Activated T-helper 2 cell treated with anti-CD3 and anti-CD28 coated beads, Interferon-gamma antibody, Interleukin-2, Interleukin-4, amounts not matched to agents 10 μg/mL and 5 μg/mL and 100 μg/mL, durations not matched to agents 14 hours and 24 hours and 36 hours (primary cell): Measurements from ENCODE around the gene TGM5. TPM values are rescaled to one million over a fixed set of nuclear protein-coding genes. Genes with fewer than 3 reads are reported as not detected.

ENCODE experiments used
- DNase-seq: peaks from one replicate; pipeline ENCODE4 v3.0.0; 2021; ENCODE audit warnings: low spot score
- H3K27ac Mint-ChIP-seq: one replicate; pipeline ENCODE4 v1.8.0; 2021; ENCODE audit warnings: mixed read lengths
- H3K27me3 Mint-ChIP-seq: one replicate; pipeline ENCODE4 v1.8.0; 2021; ENCODE audit warnings: low read depth, mixed read lengths
- H3K36me3 Mint-ChIP-seq: one replicate; pipeline ENCODE4 v1.8.0; 2021; ENCODE audit warnings: low read depth, mixed read lengths
- H3K4me1 Mint-ChIP-seq: one replicate; pipeline ENCODE4 v1.8.0; 2021; ENCODE audit warnings: low read depth, mixed read lengths
- H3K4me3 Mint-ChIP-seq: one replicate; pipeline ENCODE4 v1.8.0; 2021; ENCODE audit warnings: low read depth, mild to moderate bottlenecking, moderate library complexity, mixed read lengths
- H3K9me3 Mint-ChIP-seq: one replicate; pipeline ENCODE4 v1.8.0; 2021; ENCODE audit warnings: mixed read lengths
- intact Hi-C: fragments of 100-400 bp; cut with micrococcal nuclease; formaldehyde crosslinking; loops from one replicate; pipeline ENCODE4 v1.15.1; 2023
- total RNA-seq: library from RNA; stranded (reverse); gene quantifications from 2 replicates; pipeline ENCODE4 v1.2.3, GENCODE V29; 2022

TGM5 gene
- total RNA-seq, 1 donor from 2014 or later, result 0.09 TPM

GRCh38 chr15:43215961-43216360 is 50.8 kb downstream of the TGM5 start:
- no peak for DNase-seq
- Mint-ChIP-seq H3K4me1 (no peaks in the 10 kb centered on the region), H3K36me3 (no peaks in the 10 kb centered on the region), H3K27me3 (peaks cover 4% of the 10 kb centered on the region), H3K4me3 (no peak overlapping the region), H3K27ac (no peak overlapping the region), H3K9me3 (peaks cover 4% of the 10 kb centered on the region)
- intact Hi-C loops, result no loop called here

DNA sequence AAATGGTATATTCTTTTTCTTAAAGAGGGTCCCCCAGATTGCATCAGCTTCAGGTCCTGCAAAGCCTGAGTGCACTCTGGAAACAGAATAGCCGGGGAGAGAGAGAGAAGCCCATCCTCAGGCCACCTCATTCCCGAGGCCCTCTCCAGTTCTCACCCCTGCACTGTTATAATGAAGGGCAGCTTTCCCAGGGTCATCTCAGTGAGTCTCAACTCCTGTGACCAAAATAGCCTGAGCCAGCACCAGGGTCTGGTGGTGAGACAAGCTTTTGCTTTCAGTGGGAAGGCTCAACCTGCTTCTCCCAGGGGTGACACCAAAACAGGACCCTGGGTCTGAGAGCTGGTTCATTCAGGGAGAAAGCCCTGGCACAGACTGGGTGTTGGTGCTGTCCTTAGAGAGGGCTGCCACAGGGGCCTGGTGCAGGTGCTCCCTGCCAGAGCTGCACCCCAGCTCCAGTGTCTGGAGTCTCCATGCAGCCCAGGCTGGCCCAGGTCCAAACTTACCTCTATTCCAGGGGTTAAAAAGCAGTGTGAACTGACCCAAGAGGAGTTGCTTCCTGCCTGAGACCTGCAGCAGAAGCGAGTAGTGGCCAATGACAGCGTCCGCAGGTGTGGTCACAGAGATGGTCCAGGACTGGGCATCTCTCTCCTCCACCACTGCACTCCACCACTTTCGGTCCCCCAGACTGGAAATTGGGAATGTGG is 52.0 kb downstream of the TGM5 start:
- intact Hi-C loops, result no loop called here
- Mint-ChIP-seq H3K4me1 (no peaks in the 10 kb centered on the region), H3K27ac (no peak overlapping the region), H3K4me3 (no peak overlapping the region), H3K27me3 (peaks cover 1% of the 10 kb centered on the region), H3K36me3 (no peaks in the 10 kb centered on the region), H3K9me3 (peaks cover 4% of the 10 kb centered on the region)
- no peak for DNase-seq

GRCh38 chr15:43214169-43214568 is 52.6 kb downstream of the TGM5 start:
- Mint-ChIP-seq H3K9me3 (peaks cover 4% of the 10 kb centered on the region), H3K4me3 (no peak overlapping the region), H3K36me3 (no peaks in the 10 kb centered on the region), H3K27ac (no peak overlapping the region), H3K4me1 (no peaks in the 10 kb centered on the region), H3K27me3 (peaks cover 1% of the 10 kb centered on the region)
- intact Hi-C loops, result no loop called here
- DNase-seq, result no peak

- no peaks in the 10 kb centered on the region for H3K4me1 Mint-ChIP-seq
- no peak overlapping the region for H3K4me3 Mint-ChIP-seq
- no peaks in the 10 kb centered on the region for H3K36me3 Mint-ChIP-seq
- no peak overlapping the region for H3K27ac Mint-ChIP-seq
- H3K9me3 Mint-ChIP-seq, result peaks cover 4% of the 10 kb centered on the region
- no peak for DNase-seq
- H3K27me3 Mint-ChIP-seq, result peaks cover 7% of the 10 kb centered on the region
- intact Hi-C loops, result no loop called here
These were observed 53.3 kb downstream of the TGM5 start for GRCh38 chr15:43213466-43213865.

- Mint-ChIP-seq H3K9me3 (peaks cover 4% of the 10 kb centered on the region), H3K4me3 (no peak overlapping the region), H3K27ac (no peak overlapping the region), H3K4me1 (no peaks in the 10 kb centered on the region), H3K36me3 (no peaks in the 10 kb centered on the region), H3K27me3 (peaks cover 9% of the 10 kb centered on the region)
- no peak for DNase-seq
- intact Hi-C loops, result no loop called here
These were observed 53.8 kb downstream of the TGM5 start for GRCh38 chr15:43212951-43213350.

GRCh38 chr15:43212299-43212698 is 54.4 kb downstream of the TGM5 start:
- Mint-ChIP-seq H3K9me3 (peaks cover 4% of the 10 kb centered on the region), H3K36me3 (no peaks in the 10 kb centered on the region), H3K4me1 (no peaks in the 10 kb centered on the region), H3K27ac (no peak overlapping the region), H3K4me3 (no peak overlapping the region), H3K27me3 (peaks cover 9% of the 10 kb centered on the region)
- DNase-seq, result no peak
- intact Hi-C loops, result no loop called here

DNA sequence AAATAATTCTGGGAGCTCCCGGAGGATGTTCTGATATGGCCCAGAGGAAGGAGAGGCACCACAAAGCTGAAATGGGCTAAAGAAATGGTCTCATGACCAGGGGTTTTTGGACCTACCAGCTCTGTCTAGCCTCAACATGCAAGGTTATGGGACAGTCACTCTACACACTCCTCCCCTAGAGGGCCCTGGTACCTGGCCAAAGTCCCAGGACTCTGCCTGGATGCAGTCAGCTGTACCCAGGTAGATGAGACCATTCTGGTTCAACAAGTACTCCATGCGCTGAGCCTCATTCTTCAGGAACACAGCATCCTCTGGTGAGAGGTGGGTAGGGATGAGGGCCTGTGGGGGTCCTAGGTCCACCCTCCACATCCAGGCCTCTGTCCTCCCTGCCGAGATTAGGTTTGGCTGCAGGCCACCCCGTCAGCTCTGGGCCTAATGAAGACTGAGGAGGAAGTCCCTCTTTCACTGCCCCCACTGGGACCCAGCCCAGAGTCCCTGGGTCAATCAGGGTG is 55.4 kb downstream of the TGM5 start:
- H3K27ac Mint-ChIP-seq, result no peak overlapping the region
- DNase-seq, result no peak
- peaks cover 9% of the 10 kb centered on the region for H3K27me3 Mint-ChIP-seq
- no peaks in the 10 kb centered on the region for H3K36me3 Mint-ChIP-seq
- no peaks in the 10 kb centered on the region for H3K4me1 Mint-ChIP-seq
- no peak overlapping the region for H3K4me3 Mint-ChIP-seq
- H3K9me3 Mint-ChIP-seq, result no peaks in the 10 kb centered on the region
- intact Hi-C loops, result no loop called here

DNA sequence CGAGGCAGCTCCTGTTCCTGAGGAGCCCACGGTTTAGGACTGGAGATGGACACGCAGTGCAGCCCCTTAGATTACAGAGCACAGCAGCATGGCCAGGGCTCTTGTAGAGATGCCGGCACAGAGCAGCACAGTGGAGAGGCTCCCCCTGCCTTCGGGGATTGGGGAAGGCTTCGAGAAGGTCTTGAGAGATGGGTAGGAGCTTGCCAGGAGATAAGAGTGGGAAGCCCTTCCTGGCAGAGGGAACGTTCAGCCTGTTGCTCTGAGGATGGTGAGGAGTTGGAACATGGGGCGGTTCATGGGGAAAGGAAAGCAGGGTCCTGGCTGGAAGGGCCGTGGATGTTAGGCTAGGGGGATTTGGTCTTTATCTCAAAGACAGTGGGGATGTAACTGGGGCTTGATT is 55.9 kb downstream of the TGM5 start:
- no peak for DNase-seq
- Mint-ChIP-seq H3K27ac (no peak overlapping the region), H3K9me3 (no peaks in the 10 kb centered on the region), H3K27me3 (peaks cover 12% of the 10 kb centered on the region), H3K4me3 (no peak overlapping the region), H3K4me1 (no peaks in the 10 kb centered on the region), H3K36me3 (no peaks in the 10 kb centered on the region)
- intact Hi-C loops, result no loop called here

- H3K27me3 Mint-ChIP-seq, result peaks cover 14% of the 10 kb centered on the region
- H3K9me3 Mint-ChIP-seq, result no peaks in the 10 kb centered on the region
- no peaks in the 10 kb centered on the region for H3K36me3 Mint-ChIP-seq
- no peak for DNase-seq
- intact Hi-C loops, result no loop called here
- H3K4me3 Mint-ChIP-seq, result no peak overlapping the region
- H3K4me1 Mint-ChIP-seq, result no peaks in the 10 kb centered on the region
- H3K27ac Mint-ChIP-seq, result no peak overlapping the region
These were observed 56.5 kb downstream of the TGM5 start for GRCh38 chr15:43210172-43210745.

- no peak overlapping the region for H3K4me3 Mint-ChIP-seq
- no peak for DNase-seq
- intact Hi-C loops, result no loop called here
- no peak overlapping the region for H3K27ac Mint-ChIP-seq
- no peaks in the 10 kb centered on the region for H3K36me3 Mint-ChIP-seq
- no peaks in the 10 kb centered on the region for H3K9me3 Mint-ChIP-seq
- H3K4me1 Mint-ChIP-seq, result peaks cover 3% of the 10 kb centered on the region
- H3K27me3 Mint-ChIP-seq, result peaks cover 16% of the 10 kb centered on the region
These were observed 57.5 kb downstream of the TGM5 start for GRCh38 chr15:43209059-43209824.

DNA sequence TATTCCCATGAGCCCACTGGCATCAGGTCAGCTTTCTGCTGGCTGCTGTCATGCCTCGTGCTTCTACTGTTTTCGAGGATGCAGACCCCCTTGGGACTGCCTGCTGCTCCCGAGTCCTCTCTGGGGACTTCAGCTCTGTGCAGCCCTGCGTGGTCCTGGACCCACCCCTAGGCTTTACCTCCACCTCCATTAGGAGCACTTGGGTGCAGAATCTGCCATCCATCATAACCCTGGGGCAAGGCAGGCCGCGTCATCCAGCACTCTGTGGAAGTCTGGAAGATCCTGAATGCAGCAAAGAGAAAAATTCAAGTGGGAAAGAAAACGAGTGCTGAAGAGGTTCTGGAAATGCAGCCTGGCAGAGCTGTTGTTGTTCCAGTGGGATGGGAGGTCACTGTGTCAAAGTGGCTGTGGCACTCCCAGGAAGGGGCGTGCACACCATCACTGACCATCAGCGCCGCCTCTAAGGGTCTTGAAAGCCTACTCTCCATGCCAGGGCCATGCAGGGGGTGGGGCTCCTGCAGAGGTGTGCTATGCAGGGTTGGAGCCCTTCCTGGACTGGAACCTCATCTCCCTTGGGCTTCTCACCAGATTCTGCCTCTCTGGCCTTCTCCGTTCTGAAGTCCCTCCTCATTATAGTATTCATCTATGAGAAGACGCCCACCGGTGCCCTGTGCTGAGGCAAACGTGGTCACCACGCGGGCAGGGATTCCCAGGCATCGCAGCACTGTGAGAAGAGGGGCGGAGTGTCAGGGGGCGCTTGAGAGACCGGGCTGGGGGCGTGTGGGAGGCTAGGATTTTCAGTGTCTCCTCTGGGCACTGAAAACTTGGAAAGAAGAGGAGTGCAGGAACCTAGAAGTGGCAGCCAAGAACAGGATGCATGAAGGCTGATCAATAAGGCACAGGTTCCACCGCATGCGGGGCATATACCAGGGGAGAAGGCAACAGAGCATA is 58.4 kb downstream of the TGM5 start:
- Mint-ChIP-seq H3K9me3 (no peaks in the 10 kb centered on the region), H3K36me3 (no peaks in the 10 kb centered on the region), H3K4me1 (peaks cover 4% of the 10 kb centered on the region), H3K4me3 (no peak overlapping the region), H3K27me3 (peaks cover 17% of the 10 kb centered on the region), H3K27ac (no peak overlapping the region)
- intact Hi-C loops, result no loop called here
- no peak for DNase-seq

DNA sequence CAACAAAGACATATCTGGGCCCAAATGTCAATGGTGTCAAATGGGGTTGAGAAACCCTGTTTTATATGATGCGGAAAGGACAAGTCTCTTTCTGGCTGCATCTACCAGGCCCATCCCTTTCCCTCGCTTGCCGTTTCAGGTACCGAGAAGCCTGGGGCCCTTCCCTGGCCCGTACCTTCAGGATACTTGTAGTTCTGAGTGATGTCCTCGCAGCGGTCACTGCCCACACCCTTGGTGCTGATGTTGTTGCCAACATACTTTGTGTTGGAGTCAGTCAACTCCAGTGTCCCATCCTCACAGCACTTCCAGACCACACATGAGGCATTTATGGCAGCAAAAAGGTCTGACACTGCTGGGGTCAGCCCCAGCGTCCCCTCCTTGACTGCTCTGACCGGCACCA is 59.7 kb downstream of the TGM5 start:
- Mint-ChIP-seq H3K9me3 (no peaks in the 10 kb centered on the region), H3K4me1 (peaks cover 4% of the 10 kb centered on the region), H3K27me3 (peaks cover 17% of the 10 kb centered on the region), H3K36me3 (no peaks in the 10 kb centered on the region), H3K27ac (no peak overlapping the region), H3K4me3 (no peak overlapping the region)
- intact Hi-C loops, result no loop called here
- no peak for DNase-seq
